HG02885 (cell line): ENCODE data around the gene HRH4.

ENCODE experiments used
- ATAC-seq: cut with Tn5 transposase; IDR thresholded peaks from one replicate; pipeline ENCODE4 v1.9.1; 2021; ENCODE audit warnings: mild to moderate bottlenecking; ENCODE audit not compliant: unreplicated experiment, poor library complexity

The HRH4 gene, protein sequence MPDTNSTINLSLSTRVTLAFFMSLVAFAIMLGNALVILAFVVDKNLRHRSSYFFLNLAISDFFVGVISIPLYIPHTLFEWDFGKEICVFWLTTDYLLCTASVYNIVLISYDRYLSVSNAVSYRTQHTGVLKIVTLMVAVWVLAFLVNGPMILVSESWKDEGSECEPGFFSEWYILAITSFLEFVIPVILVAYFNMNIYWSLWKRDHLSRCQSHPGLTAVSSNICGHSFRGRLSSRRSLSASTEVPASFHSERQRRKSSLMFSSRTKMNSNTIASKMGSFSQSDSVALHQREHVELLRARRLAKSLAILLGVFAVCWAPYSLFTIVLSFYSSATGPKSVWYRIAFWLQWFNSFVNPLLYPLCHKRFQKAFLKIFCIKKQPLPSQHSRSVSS

DNA sequence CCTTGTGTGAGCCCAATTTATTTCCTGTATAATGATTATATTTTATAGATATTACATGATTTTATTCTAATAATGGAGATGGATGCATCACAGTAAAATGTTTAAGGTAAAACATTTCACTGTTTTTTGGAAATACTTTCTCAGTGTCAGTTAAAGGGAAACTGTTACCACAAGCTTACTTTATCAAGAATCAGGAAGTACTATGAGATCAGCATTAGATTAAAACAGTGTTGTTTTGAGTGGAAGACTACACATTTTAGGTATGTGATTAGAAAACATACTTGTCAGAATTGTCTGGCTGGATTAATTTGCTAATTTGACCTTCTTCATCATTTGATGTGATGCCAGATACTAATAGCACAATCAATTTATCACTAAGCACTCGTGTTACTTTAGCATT is at the start of gene HRH4:
HRH4 (plus strand) TSS at position 250 of the 400 bp plus-strand sequence; CDS start at position 342, 92 bp downstream.
- no peak for ATAC-seq

DNA sequence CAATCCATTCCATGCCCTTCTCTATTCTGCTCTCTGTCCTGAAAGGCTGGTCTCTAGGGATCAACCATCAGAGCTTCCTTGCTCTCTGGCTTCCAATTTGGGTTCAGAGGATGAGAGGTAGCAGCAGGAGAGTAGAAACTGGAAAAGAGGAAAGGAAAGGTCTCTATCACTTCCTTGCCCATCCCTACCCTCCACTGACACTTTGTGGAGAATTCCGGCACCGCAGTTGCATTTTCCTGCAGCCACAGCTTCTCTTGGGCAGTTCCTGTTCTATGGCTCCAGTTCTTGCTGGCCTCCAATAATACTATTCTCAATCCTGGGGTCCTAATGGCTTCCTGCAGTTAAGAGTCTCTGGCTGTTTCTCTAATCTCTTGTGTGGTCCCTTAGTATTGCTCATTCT is 47.3 kb upstream of the HRH4 start:
- ATAC-seq = no peak

DNA sequence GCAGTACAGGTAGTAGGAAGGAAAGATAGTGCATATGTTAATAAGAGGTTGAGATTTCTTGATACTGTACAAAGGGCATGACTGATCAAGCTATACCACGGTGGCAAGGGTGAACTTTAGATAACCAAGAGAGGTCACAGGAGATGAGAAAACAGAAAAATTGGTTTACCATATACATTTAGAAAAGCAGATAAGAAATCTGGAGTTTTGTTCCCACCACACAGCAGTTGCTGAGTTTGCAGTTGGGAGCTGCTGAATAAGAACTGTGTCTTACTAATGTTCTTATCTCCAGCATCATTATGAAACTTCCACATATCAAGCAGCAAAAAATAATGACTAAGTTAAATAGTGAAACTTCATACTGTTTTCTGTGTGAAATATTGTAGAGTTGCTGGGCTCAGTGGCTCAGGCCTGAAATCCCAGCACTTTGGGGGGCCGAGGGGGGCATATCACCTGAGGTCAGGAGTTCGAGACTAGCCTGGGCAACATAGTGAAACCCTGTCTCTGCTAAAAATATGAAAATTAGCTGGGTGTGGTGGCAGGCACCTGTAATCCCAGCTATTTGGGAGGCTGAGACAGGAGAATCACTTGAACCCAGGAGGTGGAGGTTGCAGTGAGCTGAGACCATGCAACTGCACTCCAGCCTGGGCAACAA is 46.0 kb upstream of the HRH4 start:
- ATAC-seq = peak; percentile 50

DNA sequence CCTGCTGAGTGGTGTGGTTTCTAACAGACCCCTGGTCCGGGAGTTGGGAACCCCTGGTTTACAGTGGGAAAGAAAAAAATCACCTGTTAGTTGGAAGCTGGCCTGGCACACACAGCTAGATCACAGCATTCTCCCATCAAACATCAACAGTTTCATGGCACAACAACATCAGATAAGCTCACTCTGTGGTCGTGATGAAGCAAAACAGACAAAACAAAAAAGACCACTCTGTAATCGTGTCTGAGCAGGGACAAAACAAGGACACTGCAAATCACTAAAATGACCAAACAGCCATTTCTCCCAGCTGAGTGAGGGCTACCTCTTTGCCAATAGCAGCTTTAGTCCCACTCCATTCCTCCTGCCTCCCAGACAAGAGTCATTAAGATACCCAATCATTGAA is 43.0 kb upstream of the HRH4 start:
- ATAC-seq = no peak

DNA sequence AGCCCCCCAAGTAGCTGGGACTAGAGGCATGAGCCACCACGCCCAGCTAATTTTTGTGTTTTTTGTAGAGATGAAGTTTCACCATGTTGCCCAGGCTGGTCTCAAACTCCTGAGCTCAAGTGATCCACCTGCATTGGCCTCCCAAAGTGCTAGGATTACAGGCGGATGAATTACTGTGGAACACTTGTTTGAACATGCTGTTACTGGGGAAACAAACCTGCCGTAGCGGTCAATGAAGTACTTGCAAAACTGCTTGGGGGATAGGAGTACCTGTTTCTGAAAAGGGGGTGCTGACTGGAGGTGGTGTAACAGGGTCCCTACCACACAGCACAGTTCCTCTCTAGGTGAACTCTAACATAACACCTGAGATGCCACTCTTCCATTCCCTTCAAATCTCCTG is 39.9 kb upstream of the HRH4 start:
- no peak for ATAC-seq

DNA sequence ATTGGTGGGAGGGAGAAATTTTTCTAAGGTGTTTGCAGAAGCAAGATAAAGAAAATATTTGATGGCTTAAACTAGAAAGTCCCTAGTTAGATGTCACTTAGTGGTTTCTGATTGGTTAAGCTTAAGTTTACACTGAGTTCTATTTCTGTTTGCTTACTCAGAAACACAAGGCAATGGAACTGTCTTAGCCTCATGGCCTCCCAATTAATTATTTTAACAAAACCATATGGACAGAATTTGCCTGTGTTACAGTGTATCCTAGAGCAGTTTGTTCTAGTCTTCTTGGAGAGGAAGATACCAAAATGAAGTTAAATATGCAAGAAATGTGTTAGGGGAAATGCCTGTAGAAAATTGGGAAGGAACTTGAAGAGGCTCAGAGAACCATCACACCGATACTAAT is 38.6 kb upstream of the HRH4 start:
- ATAC-seq = no peak

DNA sequence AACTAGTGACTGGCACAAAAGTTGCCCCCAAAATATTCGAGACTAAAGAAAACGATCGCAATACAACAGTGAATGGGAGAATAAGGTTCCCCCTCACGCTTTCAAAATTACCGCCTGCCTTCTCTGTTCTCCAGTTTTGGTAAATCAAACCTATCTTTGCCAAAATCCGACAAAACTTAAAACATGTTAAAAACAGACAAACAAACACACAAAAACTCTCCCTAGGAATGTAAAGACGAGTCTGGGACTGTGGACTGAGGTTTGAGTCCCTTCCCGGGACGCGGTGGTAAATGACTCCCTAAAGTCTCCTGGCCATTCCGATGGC is 34.4 kb upstream of the HRH4 start:
- no peak for ATAC-seq

DNA sequence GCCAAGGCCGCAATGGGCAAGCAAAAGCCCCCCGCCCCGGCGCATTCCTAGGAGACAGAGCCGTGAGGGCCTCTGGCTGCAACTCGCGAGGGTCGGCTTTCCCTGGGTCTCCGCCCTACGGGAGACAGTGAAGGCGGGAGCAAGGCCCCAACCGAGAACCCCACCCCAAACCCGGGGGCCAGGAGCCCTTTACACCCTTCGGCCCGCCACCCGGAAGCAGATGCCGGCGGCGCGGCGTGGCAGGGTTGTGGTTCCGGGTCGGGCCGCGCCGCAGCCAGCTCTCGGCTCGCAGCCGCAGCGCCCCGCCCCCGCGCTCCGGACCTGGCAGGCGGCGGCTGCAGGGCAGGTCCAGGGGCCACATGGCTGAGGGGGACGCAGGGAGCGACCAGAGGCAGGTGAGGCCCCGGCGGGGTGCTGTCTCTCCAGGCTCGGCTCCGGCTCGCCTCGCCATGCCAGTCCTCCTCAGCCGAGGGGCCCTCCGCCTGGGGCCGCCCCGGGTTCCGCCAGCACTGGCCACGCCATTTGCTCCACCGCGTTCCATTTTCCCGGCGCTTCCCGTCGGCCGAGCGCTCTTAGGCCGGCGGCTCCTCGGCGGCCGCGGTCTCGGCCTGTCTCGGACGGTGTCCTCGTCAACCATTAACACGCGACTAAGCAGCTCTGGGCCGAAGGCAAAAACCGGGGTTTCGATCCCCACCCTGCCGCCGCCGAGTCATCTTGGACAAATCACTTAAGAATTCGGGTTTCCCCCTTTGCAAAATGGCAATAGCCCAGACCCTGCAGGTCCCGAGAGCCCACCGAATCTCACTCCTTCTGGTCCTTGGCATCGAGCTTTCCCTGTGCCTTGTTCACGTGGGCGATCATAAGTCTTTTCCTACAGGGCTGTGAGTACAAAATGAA is 33.8 kb upstream of the HRH4 start, which contains the start of gene IMPACT:
IMPACT (plus strand) TSS at position 273 of the 897 bp plus-strand sequence; CDS start at position 360, 87 bp downstream.
- ATAC-seq = peak; percentile 90

DNA sequence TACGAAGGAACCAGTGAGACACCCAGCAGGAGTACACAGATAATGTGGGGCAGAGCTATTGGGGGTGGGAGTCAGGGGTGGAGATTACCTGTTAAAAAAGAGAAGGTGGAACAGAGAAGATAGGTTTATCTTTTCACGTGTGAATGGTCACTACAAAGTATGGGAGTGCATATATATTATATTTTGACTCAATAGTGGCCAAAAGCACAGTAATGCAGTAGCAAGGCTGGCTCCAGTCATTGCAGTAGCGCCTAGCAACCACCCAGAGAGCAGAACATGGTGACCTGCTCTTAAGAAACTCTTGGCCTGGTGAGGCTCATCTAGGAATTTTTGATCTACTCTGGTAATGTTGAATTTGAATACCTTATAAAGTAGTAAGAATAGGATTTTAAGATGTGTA is 33.0 kb upstream of the HRH4 start:
- no peak for ATAC-seq

DNA sequence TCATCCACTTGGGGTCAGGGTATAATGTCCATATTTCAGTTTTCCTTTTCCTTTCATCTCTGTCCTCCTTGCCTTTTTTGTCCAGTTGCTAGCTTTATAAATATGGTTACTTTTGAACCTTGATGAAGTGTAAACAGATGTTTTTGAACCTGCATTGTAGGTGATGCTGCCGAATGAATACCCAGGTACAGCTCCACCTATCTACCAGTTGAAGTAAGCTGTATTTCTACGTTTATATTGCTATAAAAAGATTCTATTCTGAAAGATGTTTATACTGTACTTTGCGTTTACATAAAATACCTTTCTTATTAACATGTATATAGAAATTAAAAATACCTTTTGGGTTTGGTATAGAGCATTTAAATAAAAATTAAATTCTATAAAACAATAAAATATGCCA is 31.7 kb upstream of the HRH4 start:
- no peak for ATAC-seq

DNA sequence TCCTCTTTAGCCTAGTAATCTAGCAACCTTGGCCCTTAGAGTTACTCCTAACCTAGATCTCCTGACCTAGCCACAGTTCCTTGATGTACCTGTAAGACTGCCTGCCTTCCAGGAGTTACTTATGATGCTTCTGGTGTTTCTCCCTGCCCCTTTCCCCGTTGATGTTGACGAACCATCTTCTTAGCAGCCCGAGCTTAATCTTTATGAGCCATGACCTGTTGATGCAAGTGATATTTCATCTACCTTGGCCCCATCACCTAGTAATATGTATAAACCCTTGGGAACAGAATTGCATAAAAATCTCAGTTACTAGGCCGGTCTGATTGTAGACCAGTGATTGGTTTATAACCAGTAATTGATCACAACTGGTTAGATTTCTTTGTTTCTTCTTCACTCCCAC is 31.2 kb upstream of the HRH4 start:
- no peak for ATAC-seq

DNA sequence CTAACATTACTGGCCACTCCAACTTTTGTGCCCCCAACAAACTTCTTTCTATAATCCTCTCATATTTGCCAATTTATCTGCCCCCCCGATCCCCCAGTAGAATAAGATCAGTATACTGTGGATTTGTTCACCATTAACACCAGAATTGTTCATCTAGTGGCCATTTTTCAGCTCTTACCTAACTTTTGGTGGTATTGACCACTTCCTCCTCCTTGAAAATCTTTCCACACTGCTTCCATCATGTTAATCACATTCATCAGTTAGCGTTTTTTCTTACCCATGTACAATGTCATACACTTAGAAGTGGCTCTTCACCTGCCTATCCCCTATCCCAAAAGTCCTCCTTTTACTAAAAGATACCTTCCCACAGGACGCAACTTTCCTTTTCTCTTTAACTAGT is 27.8 kb upstream of the HRH4 start:
- no peak for ATAC-seq

DNA sequence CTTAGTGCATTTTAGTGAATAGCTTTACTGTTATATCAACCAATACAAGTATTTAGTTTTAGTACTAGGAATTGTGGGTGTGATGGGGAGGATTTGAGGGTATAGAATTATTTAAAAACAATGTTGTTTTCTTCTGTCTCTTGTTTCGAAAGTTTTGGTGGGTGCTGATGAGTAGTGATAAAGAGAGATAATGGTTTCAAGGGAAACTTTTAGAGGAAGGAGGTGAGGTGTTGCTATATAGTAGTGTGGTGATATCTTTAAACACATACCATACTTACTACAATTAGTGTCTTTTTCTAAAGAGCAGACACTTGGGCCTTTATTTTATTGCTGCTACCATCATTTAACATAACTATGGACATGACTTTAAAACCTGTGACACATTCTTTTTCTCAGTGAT is 23.5 kb upstream of the HRH4 start:
- ATAC-seq = no peak

DNA sequence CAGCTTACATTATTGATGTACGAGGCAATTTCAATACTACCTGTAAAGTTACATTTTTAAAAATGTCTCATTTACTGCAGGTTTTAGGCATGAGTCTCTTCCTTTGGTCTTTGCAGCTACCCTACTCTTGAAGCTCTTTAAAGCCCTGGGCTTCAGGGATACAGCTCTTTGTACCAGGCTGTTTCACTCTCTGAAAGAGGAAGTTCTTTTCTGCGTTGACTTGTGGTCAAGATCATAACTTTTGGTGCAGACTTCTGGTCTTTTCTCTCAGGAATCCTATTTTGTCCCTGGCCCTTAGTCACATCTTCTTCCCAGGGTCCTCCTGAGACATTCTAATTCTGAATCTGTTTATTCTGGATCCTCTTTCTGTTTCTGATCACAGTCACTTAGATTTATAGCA is 16.6 kb upstream of the HRH4 start:
- peak; percentile 79 for ATAC-seq

DNA sequence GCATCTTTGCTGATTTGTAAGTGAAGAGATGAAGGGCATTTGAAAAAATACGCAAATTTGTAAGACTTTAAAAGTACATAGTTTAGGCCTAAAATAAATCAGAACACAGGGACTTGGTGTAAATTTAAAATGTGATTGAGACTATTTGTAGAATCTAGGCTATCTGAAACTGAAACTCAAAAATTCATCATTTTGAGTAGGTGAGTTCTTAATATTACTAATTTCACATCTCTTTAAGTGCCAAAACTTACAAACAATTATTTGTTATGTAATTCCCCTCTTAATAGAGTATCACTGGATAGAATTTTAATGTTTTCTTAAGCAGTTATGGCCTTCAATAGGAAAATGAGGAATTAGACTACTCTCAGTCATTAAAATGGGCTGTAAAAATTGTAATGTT is 14.0 kb upstream of the HRH4 start:
- peak; percentile 67 for ATAC-seq

DNA sequence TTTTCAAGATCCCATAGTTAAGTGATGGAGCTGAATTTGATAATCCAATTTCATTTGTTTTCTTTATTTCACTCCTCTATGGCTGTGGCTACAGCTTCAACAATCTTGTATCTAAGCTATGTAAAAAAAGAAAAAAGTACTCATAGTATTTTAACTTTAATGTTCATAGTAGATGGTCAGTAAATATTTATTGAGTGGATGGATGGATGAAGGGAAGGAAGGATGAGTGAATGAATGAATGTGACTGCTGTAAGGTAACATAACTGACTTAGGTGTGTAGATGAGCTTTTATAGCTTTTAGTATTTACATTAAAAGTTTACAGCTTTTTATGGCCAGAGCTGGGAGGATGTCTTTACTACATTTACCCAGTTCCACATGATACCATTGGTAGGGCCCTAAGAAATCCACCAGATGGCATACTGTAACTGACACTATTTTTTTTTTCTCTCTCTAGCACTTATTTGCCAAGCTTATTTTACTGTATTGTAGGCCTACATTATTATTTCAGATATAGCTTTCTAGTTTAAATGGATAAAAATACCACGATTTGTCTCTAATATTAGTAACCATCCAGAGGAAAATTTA is 13.4 kb upstream of the HRH4 start:
- ATAC-seq = no peak

DNA sequence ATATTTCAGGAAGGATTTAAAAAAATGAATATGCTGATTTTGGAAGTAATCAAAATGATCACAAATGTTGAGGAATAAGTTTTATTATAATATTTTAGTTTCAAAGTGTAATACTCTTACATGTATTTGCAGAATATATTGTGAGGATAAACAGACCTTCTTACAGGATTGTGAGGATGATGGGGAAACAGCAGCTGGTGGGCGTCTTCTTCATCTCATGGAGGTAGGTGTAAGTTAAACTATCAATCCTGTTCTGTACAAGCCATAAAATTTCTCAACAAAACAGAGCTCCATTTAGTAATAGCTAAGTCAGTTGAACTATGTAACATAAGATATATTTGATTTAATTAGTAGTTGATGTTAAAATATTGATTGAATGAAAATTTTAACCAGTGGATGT is 12.5 kb upstream of the HRH4 start:
- ATAC-seq = no peak

DNA sequence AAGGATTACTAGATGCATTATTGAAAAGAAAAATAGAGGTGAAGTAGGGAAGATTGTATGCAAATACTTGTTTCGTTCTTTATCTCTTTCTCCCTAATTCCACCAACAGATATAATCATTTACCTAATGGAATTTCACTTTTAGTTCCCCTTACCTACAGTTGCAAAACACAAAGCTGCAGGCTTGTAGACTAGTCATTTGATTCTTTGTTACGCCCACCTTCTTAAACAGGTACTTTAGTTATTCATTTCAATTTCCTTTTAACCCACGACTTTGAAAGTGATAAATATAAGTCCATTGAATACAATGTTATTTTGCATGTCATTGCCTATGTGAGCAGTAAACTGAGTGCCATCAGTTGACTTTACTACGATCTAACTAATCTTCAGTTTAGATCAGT is 3.9 kb upstream of the HRH4 start:
- ATAC-seq = peak; percentile 93

DNA sequence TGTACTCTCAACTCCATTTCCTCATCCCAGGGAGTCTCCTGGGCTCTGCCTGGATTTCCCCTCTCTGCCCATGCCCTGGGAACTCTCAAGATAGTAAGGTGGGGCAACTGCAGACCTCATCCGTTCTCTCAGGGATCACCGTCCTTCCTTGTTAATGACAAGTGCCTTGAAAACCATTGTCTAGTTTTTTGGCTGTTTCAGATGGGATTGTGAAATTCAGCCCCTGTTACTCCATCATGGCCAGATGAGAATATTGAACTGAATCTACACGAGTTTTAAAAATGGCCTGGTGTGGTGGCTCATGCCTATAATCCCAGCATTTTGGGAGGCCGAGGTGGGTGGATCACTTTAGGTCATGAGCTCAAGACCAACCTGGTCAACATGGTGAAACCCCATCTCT is 665 bp upstream of the HRH4 start:
- ATAC-seq = no peak

DNA sequence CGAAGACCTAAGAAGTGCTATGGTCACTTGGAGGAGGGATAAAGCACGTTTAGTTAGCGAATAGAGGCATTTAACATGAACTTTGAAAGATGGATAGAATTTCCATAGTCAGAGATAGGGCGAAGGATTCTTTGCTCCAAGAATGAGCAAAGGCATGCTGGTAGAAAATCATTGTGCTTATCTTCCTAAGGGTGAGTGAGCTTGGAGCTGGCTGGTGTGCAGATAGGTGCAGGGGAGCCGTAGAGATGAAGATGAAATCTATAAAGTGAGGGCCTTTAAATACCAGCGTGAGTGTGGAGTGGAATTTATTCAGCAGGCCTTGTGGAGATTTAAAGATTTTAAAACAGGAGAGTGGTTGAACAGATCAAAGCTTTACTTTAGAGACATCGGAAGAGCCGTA is 1.6 kb downstream of the HRH4 start:
- ATAC-seq = no peak
